Hematopoietic multipotent progenitor cell treated with erythropoietin and hydrocortisone succinate and interleukin-3 and kit ligand, for 8 days (in vitro differentiated cells): ENCODE data around the gene FOXO6.

Source experiments
- DNase-seq: peaks from one replicate; pipeline ENCODE4 v3.0.0-alpha.2; 2015

Gene FOXO6

GRCh38 chr1:41386196-41386663 is 25.0 kb downstream of the FOXO6 start:
- no peak for DNase-seq

GRCh38 chr1:41387667-41388091 is 26.4 kb downstream of the FOXO6 start:
- DNase-seq, result no peak

- DNase-seq, result no peak
These were observed 27.3 kb downstream of the FOXO6 start for GRCh38 chr1:41388510-41388909.

GRCh38 chr1:41389009-41389408 is 27.8 kb downstream of the FOXO6 start:
- no peak for DNase-seq

GRCh38 chr1:41390166-41390565 is 28.9 kb downstream of the FOXO6 start:
- no peak for DNase-seq

- no peak for DNase-seq
These were observed 29.3 kb downstream of the FOXO6 start for GRCh38 chr1:41390573-41390972.

- DNase-seq, result no peak
These were observed 30.7 kb downstream of the FOXO6 start for GRCh38 chr1:41391834-41392527.

- no peak for DNase-seq
These were observed 31.3 kb downstream of the FOXO6 start for GRCh38 chr1:41392528-41392924.

- DNase-seq, result no peak
These were observed 32.6 kb downstream of the FOXO6 start for GRCh38 chr1:41393716-41394368.

- DNase-seq, result no peak
These were observed 33.1 kb downstream of the FOXO6 start for GRCh38 chr1:41394369-41394744.

GRCh38 chr1:41394959-41395956 is 34.0 kb downstream of the FOXO6 start:
- no peak for DNase-seq

GRCh38 chr1:41396084-41396483 is 34.9 kb downstream of the FOXO6 start:
- no peak for DNase-seq

- DNase-seq, result no peak
These were observed 35.8 kb downstream of the FOXO6 start for GRCh38 chr1:41397020-41397419.

- no peak for DNase-seq
These were observed 36.6 kb downstream of the FOXO6 start for GRCh38 chr1:41397753-41398330.

- DNase-seq, result no peak
These were observed 38.0 kb downstream of the FOXO6 start for GRCh38 chr1:41399145-41399795.

GRCh38 chr1:41400225-41400624 is 39.0 kb downstream of the FOXO6 start:
- no peak for DNase-seq

GRCh38 chr1:41401899-41402298 is 40.7 kb downstream of the FOXO6 start:
- no peak for DNase-seq

- DNase-seq, result no peak
These were observed 43.1 kb downstream of the FOXO6 start for GRCh38 chr1:41404308-41404761.

GRCh38 chr1:41407664-41408252 is 46.5 kb downstream of the FOXO6 start:
- no peak for DNase-seq

- no peak for DNase-seq
These were observed 47.5 kb downstream of the FOXO6 start for GRCh38 chr1:41408691-41409090.

- no peak for DNase-seq
These were observed 48.6 kb downstream of the FOXO6 start for GRCh38 chr1:41409825-41410224.

- DNase-seq, result no peak
These were observed 49.2 kb downstream of the FOXO6 start for GRCh38 chr1:41410462-41410861.
